ENCODE measurements around the gene GK. TPM values are rescaled to one million over a fixed set of nuclear protein-coding genes. Genes with fewer than 3 reads are reported as not detected.

GK gene
- total RNA-seq, 1 donor, result 11.7 TPM

- TF ChIP-seq, protein P1, sequence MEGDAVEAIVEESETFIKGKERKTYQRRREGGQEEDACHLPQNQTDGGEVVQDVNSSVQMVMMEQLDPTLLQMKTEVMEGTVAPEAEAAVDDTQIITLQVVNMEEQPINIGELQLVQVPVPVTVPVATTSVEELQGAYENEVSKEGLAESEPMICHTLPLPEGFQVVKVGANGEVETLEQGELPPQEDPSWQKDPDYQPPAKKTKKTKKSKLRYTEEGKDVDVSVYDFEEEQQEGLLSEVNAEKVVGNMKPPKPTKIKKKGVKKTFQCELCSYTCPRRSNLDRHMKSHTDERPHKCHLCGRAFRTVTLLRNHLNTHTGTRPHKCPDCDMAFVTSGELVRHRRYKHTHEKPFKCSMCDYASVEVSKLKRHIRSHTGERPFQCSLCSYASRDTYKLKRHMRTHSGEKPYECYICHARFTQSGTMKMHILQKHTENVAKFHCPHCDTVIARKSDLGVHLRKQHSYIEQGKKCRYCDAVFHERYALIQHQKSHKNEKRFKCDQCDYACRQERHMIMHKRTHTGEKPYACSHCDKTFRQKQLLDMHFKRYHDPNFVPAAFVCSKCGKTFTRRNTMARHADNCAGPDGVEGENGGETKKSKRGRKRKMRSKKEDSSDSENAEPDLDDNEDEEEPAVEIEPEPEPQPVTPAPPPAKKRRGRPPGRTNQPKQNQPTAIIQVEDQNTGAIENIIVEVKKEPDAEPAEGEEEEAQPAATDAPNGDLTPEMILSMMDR (IDR thresholded peaks at IDR 0.05; ENCODE audit: insufficient read depth, low read depth, low read length), result no peak
- no peak overlapping the region for H3K4me3 ChIP-seq (ENCODE audit: low read depth, low read length)
- DNase-seq (ENCODE audit: low read depth), result no peak
Observed at GRCh38 chrX:30733852-30734660, 80.8 kb downstream of the GK start.

GRCh38 chrX:30734782-30735181 lies 81.6 kb downstream of the GK start:
- TF ChIP-seq, protein P1 (IDR thresholded peaks at IDR 0.05; ENCODE audit: insufficient read depth, low read depth, low read length), result no peak
- H3K4me3 ChIP-seq (ENCODE audit: low read depth, low read length), result no peak overlapping the region
- DNase-seq (ENCODE audit: low read depth), result no peak

- TF ChIP-seq, protein P1 (IDR thresholded peaks at IDR 0.05; ENCODE audit: insufficient read depth, low read depth, low read length), result peak; percentile 74
- peak; percentile 68 for DNase-seq (ENCODE audit: low read depth)
- H3K4me3 ChIP-seq (ENCODE audit: low read depth, low read length), result no peak overlapping the region
Observed at GRCh38 chrX:30735839-30736238, 82.6 kb downstream of the GK start.

- no peak for DNase-seq (ENCODE audit: low read depth)
- TF ChIP-seq, protein P1 (IDR thresholded peaks at IDR 0.05; ENCODE audit: insufficient read depth, low read depth, low read length), result no peak
- H3K4me3 ChIP-seq (ENCODE audit: low read depth, low read length), result no peak overlapping the region
Observed at GRCh38 chrX:30741545-30741944, 88.3 kb downstream of the GK start.

DNA sequence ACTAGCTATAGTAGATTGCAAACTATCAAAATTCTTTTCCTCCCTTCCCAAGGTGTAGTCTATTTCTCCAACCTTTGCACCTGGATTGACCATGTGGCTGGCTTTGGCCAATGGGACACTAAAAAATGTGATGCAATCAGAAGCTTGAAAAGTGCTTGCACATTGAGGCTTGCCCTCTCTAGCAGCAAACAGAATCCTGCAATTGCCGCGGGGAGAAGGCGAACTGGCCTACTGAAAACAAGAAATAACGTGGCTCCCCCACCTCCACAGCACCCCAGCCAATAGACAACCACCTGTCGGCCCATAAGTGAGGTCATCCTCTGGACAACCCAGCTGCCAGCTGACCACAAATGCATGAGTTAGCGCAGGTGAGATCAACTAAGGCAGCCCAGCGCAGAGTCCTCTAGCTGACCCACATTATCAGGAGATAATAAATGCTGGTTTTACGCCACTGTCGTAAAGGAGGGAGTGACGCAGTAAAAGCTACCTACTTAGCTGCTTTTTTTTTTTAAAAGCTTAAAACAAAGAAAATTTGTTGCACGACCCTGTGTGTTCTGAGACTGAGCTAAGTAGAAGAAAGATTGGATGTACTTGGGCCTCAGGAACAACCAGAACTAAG lies 95.2 kb downstream of the GK start:
- H3K4me3 ChIP-seq (ENCODE audit: low read depth, low read length), result no peak overlapping the region
- DNase-seq (ENCODE audit: low read depth), result peak; percentile 13
- TF ChIP-seq, protein P1 (IDR thresholded peaks at IDR 0.05; ENCODE audit: insufficient read depth, low read depth, low read length), result no peak

DNA sequence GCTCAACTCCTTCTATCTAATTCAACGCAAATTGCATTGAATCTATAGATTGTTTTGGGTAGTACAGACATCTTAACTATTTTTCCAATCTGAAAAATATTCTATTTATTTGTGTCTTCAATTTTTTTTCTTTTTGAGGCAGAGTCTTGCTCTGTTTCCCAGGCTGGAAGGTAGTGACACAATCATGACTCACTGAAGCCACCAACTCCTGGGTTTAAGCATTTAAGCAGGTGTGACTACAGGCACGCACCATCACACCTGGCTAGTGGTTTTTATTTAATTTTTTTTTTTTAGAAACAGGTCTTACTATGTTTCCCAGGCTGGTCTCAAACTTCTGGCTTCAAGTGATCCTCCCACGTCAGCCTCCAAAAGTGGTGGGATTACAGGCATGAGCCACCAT lies 98.3 kb downstream of the GK start:
- H3K4me3 ChIP-seq (ENCODE audit: low read depth, low read length), result no peak overlapping the region
- TF ChIP-seq, protein P1 (IDR thresholded peaks at IDR 0.05; ENCODE audit: insufficient read depth, low read depth, low read length), result no peak
- DNase-seq (ENCODE audit: low read depth), result no peak

Data from fibroblast of villous mesenchyme (primary cell).